Ishikawa (cell line): ENCODE data around the gene SYNDIG1.

Source experiments
- CEBPB ChIP-seq: IDR thresholded peaks from 2 replicates; pipeline ENCODE4 v1.6.1; 2012
- CREB1 ChIP-seq: IDR thresholded peaks from 2 replicates; pipeline ENCODE4 v1.6.1; 2012; ENCODE audit warnings: low read depth
- EGR1 ChIP-seq: IDR thresholded peaks from 2 replicates; pipeline ENCODE4 v1.6.1; 2012
- EP300 ChIP-seq: IDR thresholded peaks from 2 replicates; pipeline ENCODE4 v1.6.1; 2012; ENCODE audit warnings: borderline replicate concordance
- FOXM1 ChIP-seq: IDR thresholded peaks from 2 replicates; pipeline ENCODE4 v1.6.1; 2012; ENCODE audit warnings: low read depth, borderline replicate concordance
- MAX ChIP-seq: IDR thresholded peaks from 2 replicates; pipeline ENCODE4 v1.6.1; 2012
- NFIC ChIP-seq: IDR thresholded peaks from 2 replicates; pipeline ENCODE4 v1.6.1; 2012
- RAD21 ChIP-seq: IDR thresholded peaks from 2 replicates; pipeline ENCODE4 v1.6.1; 2012; ENCODE audit warnings: low read depth
- REST ChIP-seq: IDR thresholded peaks from 2 replicates; pipeline ENCODE4 v1.6.1; 2012; ENCODE audit warnings: low read depth, mild to moderate bottlenecking
- TAF1 ChIP-seq: IDR thresholded peaks from 2 replicates; pipeline ENCODE4 v1.6.1; 2012; ENCODE audit warnings: low read depth, mild to moderate bottlenecking
- TCF12 ChIP-seq: IDR thresholded peaks from 2 replicates; pipeline ENCODE4 v1.6.1; 2012; ENCODE audit warnings: low read depth
- TEAD4 ChIP-seq: IDR thresholded peaks from 2 replicates; pipeline ENCODE4 v1.6.1; 2012
- USF1 ChIP-seq: IDR thresholded peaks from 2 replicates; pipeline ENCODE4 v1.6.1; 2012
- YY1 ChIP-seq: IDR thresholded peaks from 2 replicates; pipeline ENCODE4 v1.6.1; 2012; ENCODE audit warnings: low read depth
- ZBTB7A ChIP-seq: IDR thresholded peaks from 2 replicates; pipeline ENCODE4 v1.6.1; 2012; ENCODE audit warnings: low read depth

The SYNDIG1 gene

GRCh38 chr20:24529369-24529719 is 59.9 kb downstream of the SYNDIG1 start:
- TF ChIP-seq RAD21: no peak
- no peak for TF ChIP-seq CREB1
- no peak for TF ChIP-seq TEAD4
- no peak for TF ChIP-seq USF1
- no peak for TF ChIP-seq REST
- no peak for TF ChIP-seq TAF1
- TF ChIP-seq EP300: no peak
- TF ChIP-seq ZBTB7A: no peak
- TF ChIP-seq FOXM1: no peak
- no peak for TF ChIP-seq YY1
- TF ChIP-seq CEBPB: no peak
- no peak for TF ChIP-seq TCF12
- no peak for TF ChIP-seq MAX
- no peak for TF ChIP-seq EGR1

- TF ChIP-seq REST (no peak), USF1 (no peak), MAX (no peak), FOXM1 (no peak), TEAD4 (no peak), ZBTB7A (no peak), CEBPB (no peak), CREB1 (no peak), YY1 (no peak), EGR1 (no peak), RAD21 (no peak)
Measured at GRCh38 chr20:24530131-24530680, 60.8 kb downstream of the SYNDIG1 start.

- TF ChIP-seq TAF1: no peak
- TF ChIP-seq EGR1: no peak
- TF ChIP-seq ZBTB7A: no peak
- no peak for TF ChIP-seq EP300
- TF ChIP-seq REST: no peak
- no peak for TF ChIP-seq TCF12
- TF ChIP-seq YY1: no peak
- TF ChIP-seq CEBPB: no peak
- TF ChIP-seq RAD21: no peak
- no peak for TF ChIP-seq TEAD4
- no peak for TF ChIP-seq NFIC
- no peak for TF ChIP-seq CREB1
- no peak for TF ChIP-seq FOXM1
- no peak for TF ChIP-seq MAX
- TF ChIP-seq USF1: no peak
Measured at GRCh38 chr20:24531202-24531601, 61.8 kb downstream of the SYNDIG1 start.

GRCh38 chr20:24531631-24532419 is 62.4 kb downstream of the SYNDIG1 start:
- TF ChIP-seq CREB1 (no peak), CEBPB (no peak), USF1 (no peak), MAX (no peak), FOXM1 (no peak)
